GM19240 (cell line): ENCODE results near the gene AKAP1.

ENCODE experiments used
- DNase-seq: peaks from one replicate; pipeline ENCODE4 v3.0.0; 2011; ENCODE audit warnings: low spot score; ENCODE audit not compliant: insufficient read length

Gene AKAP1

DNA sequence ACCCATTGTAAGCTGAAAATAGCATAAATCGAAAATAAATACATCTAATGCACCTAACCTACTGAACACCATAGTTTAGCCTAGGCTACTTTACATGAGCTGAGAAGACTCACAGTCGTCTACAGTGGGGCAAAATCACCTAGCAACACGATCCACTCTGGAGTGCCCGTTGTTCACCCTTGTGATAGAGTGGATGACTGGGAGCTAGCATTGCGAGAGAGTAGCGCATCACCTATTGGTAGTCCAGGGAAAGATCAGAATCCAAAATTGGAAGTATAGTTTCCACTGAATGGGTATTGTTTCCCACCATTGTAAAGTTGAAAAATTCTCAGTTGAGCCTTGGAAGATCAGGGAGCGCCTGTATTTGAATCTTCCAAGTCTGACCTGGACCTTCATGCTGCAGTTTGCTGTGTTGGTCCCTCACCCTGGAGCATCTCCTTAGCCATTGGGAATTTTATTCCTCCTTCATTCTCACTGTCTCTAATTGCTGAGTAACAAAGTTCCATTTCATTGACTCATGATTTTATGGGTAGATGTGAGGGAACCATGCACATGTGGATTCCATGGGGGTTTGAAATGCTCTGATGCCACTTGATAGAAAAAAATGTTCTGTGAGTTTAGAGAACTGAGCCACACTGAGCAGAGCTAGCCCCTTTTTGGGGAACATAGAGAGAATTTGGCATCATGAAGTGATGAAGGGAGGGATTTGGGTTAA lies 19.6 kb downstream of the AKAP1 start:
- no peak for DNase-seq

DNA sequence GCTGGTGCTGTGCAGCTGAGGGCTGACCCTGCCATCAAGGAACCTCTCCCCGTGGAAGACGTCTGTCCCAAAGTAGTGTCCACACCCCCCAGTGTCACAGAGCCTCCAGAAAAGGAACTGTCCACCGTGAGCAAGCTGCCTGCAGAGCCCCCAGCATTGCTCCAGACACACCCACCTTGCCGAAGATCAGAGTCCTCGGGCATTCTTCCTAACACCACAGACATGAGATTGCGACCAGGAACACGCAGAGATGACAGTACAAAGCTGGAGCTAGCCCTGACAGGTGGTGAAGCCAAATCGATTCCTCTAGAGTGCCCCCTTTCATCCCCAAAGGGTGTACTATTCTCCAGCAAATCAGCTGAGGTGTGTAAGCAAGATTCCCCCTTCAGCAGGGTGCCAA lies 20.5 kb downstream of the AKAP1 start:
- no peak for DNase-seq

DNA sequence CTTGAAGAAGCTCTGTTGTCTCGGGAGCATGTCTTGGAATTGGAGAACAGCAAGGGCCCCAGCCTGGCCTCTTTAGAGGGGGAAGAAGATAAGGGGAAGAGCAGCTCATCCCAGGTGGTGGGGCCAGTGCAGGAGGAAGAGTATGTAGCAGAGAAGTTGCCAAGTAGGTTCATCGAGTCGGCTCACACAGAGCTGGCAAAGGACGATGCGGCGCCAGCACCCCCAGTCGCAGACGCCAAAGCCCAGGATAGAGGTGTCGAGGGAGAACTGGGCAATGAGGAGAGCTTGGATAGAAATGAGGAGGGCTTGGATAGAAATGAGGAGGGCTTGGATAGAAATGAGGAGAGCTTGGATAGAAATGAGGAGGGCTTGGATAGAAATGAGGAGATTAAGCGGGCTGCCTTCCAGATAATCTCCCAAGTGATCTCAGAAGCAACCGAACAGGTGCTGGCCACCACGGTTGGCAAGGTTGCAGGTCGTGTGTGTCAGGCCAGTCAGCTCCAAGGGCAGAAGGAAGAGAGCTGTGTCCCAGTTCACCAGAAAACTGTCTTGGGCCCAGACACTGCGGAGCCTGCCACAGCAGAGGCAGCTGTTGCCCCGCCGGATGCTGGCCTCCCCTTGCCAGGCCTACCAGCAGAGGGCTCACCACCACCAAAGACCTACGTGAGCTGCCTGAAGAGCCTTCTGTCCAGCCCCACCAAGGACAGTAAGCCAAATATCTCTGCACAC lies 21.2 kb downstream of the AKAP1 start:
- DNase-seq, result no peak

- DNase-seq, result no peak
Measured at GRCh38 chr17:57106836-57107497, 21.9 kb downstream of the AKAP1 start.

- DNase-seq, result no peak
Measured at GRCh38 chr17:57107498-57108101, 22.6 kb downstream of the AKAP1 start.

DNA sequence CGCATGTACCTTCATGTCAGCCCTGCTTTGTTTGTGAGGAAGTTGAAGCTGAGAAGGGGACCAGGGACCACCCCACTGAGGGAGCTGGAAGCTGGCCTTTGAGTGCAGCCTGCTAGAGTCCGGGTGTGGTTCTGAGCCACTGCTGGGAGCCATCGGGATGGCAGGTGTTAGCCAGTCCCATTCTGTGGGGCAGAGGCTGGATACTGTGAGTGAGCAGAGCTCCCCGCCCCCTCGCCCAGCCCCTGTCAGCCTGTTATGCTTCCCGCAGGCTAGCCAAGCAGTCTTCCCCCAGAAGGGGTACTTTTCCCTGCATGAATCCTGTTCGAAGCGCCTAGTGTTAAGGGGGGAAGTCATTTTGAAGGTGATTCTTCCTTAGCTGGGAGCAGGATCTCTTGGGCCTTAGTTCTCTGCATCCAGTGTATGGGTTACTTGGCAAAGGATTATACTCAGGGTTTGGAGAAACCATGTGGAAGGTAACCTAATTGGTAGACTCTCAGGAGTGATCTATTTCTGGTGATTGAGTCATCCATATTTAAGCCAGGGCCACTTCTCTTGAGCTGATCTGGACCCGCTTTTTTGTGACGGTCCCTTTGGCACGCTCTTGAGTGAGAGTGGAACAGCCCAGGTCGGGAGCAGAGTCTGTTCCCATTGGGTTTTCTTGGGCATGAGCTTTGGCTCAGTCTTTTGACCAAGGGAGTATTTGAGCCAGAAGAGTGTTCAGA lies 23.8 kb downstream of the AKAP1 start:
- DNase-seq, result no peak

DNA sequence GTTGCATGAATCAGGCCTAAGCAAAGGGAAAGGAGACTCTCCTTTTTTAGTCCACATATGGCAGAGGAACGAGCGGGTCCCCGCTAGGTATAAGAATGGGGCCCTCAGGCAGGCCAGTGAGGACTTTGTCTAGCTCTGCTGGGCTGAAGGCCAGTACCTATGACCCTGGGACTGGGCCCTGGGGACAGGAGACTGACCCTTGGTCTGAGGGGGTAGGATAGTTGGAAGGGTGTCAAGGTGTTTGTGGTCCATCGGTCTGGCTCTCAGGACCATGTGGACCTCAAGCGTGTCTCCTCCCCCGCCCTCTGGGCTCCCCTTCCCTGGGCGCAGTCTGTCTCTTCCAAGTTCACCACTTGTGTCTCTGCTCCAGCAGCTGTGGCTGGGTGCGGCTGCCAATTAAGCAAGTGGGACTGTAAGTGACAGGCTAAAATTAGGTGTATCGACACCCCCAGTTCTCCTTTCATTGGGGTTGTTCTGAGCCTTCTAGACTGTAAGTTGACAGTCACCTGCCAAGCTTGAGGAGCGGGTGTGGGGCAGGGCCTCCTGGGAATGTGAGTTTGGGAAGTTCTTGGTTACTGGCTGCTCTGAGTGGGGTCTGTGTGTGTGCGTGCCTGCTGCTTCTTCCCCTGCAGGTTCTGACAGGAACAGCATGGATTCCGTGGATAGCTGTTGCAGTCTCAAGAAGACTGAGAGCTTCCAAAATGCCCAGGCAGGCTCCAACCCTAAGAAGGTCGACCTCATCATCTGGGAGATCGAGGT lies 24.5 kb downstream of the AKAP1 start:
- DNase-seq, result no peak

GRCh38 chr17:57110152-57110542 lies 25.1 kb downstream of the AKAP1 start:
- DNase-seq, result no peak

DNA sequence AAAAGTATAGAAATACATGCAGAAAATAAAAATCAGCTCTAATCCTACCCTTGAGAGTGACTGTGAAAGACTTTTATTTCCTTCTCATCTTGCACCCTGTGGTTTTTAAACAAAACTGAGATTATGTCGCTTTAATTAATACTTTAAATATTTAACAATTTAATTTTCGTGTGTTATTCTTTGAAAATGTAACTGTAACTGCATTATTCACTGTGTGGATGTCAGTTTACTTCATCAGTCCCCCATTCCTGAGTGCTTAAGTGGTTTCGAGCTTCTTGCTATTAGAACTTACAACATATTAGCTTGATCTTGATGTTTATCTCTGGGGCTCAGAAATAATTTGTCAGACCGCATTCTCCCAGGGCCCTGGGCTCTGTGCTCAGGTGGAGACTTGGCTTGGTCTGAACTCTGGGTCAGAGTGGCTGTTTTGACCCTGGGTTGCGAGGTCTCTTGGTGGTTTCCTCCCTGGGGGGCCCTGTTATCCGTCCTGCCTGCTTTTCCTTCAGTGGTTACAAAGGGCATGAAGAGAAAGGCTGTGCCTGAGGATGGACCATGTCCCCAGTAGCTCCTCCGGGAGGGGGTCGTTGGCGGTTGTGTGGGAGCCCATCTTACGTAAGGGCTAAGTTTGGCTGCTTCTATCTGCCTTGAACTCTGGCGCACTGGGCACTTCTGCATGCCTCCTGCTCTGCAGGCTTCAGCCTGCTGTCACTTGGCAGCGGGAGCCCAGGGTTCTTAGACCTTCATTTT lies 25.7 kb downstream of the AKAP1 start:
- DNase-seq, result no peak

GRCh38 chr17:57111386-57111785 lies 26.3 kb downstream of the AKAP1 start:
- no peak for DNase-seq

GRCh38 chr17:57113011-57113410 lies 28.0 kb downstream of the AKAP1 start:
- no peak for DNase-seq

DNA sequence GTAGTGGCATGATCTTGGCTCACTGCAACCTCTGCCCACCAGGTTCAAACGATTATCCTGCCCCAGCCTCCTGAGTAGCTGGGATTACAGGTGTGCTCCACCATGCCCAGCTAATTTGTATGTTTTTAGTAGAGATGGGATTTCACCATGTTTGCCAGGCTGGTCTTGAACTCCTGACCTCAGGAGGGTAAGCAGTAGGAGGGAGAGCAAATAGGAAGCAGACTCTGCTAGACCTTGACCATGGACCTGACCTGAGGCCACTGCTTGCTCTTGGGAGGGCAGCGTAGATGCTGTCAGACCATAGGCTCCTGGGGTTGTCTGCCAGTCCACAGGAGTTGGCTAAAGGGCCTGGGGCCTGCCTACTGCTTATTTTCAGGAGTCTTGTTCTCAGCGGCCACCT lies 28.6 kb downstream of the AKAP1 start:
- DNase-seq, result no peak

DNA sequence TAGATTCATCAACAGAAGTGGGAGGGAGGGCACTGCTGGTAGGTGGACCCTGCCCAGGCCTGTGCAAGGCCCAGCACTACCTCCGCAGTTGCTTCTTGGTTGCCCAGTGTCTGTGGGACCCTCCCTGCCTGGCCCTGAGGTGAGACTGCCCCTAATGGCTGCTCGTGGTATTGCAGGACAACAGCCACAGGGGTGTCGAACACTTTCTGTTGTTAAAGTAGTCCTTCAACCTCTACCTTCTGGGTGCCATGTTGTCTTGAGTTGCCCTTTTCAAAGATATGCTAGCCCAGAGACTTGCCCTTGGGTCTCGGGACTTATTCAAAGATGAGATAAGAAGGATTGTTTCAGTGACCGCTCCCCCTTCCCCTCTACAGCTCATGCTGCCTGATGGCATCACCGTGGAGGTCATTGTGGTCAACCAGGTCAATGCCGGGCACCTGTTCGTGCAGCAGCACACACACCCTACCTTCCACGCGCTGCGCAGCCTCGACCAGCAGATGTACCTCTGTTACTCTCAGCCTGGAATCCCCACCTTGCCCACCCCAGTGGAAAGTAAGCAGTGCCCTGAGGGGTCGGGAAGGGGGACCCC lies 29.1 kb downstream of the AKAP1 start:
- peak; percentile 56 for DNase-seq

DNA sequence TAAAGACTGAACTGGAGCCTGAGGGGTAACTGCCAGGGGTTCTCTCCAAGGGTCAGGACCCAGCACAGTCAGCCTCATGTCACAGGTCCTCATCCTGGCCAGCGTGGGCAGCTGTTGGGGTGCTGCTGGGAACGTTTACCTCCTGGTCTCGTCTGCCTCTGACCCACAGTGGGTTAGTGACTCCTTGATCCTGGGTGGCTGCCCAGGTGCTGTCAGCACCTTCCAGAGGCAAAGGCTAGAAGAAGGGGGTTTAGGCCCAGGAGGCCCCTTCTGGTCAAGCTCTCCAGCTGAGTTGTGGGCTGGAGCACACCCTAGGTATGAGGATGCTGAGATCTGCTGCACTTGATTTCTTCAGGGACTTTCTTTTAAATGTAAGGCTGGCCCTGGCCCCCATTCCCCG lies 30.3 kb downstream of the AKAP1 start:
- DNase-seq, result no peak

DNA sequence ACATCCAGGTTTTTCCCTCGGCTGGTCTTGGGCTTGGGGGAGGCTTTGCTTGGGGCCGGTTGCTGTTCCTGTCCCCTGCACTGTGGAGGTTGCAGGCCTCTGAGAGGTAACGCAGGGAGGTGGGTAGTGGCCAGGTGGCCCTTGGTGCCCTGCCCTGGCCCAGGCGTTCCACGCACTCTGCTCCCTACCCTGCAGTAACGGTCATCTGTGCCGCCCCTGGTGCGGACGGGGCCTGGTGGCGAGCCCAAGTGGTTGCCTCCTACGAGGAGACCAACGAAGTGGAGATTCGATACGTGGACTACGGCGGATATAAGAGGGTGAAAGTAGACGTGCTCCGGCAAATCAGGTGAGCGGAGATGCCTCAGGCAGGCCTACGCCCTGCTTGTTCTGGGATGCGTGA lies 30.9 kb downstream of the AKAP1 start:
- no peak for DNase-seq

DNA sequence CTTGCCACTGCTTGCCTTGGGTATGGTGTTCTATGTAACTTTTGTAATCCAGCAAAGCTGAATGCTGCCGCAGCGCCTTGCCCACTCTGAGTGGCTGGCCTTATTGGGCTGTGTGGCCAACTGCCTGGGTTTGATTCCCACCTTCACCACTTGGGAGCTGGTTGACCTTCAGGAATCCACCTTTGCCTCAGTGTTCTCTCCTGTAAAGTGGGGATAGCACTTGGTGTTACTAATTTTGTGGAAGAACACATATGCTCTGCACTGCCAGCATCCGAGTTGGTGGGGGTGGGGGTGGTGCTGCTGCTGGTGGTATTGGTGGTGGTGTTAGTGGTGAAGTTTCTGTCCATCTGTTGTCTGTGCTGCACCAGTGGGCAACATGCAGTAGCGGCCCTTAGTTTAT lies 32.8 kb downstream of the AKAP1 start:
- DNase-seq, result no peak

- DNase-seq, result no peak
Measured at GRCh38 chr17:57120814-57121213, 35.8 kb downstream of the AKAP1 start.

GRCh38 chr17:57121308-57122042 lies 36.4 kb downstream of the AKAP1 start:
- DNase-seq, result no peak

- no peak for DNase-seq
Measured at GRCh38 chr17:57124053-57124452, 39.0 kb downstream of the AKAP1 start.
